Measurements from ENCODE around the gene ANKMY2.

ANKMY2 gene

DNA sequence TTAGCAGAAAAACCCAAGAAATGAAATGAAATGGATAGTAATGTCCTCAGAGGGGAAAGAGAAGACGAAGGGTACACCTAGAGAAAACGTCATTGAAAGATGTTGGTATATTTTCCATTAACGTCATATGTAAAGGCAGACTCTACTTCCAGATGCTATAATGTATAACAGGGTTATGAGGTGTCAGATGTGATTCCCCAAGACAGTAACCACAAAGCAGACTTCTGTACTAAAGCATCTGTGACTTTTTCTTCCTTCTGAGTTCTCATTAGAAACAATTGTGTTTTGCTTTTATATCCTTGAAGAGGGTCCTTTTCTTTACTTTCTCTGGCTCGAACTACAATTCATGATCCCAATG is 81.6 kb downstream of the ANKMY2 start:
- DNase-seq = peak in 1 of 2 donors; percentile 6

GRCh38 chr7:16563281-16564022 is 82.1 kb downstream of the ANKMY2 start:
- DNase-seq = peak in 1 of 2 donors; percentile 51

GRCh38 chr7:16562456-16563220 is 82.9 kb downstream of the ANKMY2 start:
- no peak for DNase-seq

- no peak for DNase-seq
Measured at GRCh38 chr7:16561943-16562342, 83.6 kb downstream of the ANKMY2 start.

- no peak for DNase-seq
Measured at GRCh38 chr7:16559497-16560179, 85.9 kb downstream of the ANKMY2 start.

DNA sequence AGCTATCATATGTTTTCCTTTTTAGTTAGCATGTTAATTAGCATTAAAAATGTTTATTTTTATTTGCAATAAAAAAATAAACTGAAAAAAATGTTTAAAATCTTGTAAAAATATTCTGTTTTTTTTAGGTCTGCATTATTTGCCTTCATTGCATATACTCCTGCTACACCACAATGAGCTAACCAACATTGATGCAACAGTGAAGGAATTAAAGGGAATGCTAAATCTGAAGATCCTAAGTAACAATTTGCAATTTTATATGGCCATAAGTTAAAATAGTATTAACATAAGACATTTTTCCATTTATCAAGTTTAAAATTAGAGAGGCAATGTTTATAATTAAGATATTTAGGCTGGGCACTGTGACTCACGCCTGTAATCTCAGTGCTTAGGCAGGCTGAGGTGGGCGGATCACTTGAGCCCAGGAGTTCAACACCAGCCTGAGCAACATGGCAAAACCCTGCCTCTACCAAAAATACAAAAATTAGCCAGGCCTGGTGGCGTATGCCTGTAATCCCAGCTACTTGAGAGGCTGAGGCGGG is 86.7 kb downstream of the ANKMY2 start:
- DNase-seq = no peak

DNA sequence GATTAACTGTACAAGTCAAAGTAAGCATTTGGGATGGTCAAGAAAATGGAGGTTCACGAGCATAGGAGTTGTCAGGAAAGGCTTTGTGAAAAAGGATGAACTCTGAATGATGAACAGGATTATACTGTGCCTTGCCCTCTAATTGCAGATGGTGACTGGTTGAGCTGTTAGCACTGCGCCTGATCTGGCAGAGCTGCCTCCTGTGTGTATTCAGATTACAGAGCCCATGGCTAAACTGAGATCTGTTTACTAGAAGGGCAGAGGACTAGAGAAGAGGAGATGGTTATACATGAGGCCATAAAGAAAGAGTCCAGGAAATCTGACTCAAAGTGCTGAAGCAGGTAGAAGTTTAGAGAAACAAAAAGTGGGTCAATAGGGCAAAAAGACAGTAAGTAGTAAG is 89.2 kb downstream of the ANKMY2 start:
- no peak for DNase-seq

- no peak for DNase-seq
Measured at GRCh38 chr7:16554518-16555236, 90.9 kb downstream of the ANKMY2 start.

DNA sequence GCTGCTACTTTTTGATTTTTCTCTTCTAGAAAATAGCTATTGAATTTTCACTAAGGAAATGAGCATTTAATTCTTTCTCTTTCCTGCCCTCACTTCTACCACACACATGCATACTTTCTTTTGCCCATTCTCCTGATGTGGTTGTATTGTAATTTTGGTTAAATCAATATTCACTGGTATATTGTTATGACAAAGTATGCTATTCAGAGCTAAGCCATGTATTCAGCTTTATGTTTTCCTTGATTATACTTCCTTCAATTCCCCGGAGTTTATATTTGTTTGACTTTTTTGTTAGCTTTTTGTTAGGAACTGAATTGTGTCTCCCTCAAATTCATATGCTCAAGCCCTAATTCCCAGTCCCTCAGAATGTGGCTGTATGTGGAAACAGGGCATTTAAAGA is 94.9 kb downstream of the ANKMY2 start:
- no peak for DNase-seq
